Loucy (cell line): ENCODE results near the gene ASPG.

Experiments
- H2AFZ ChIP-seq: fragments of 200-600 bp; sonication (generic); 2 replicates; pipeline ENCODE4 v1.6.0; 2016; ENCODE audit warnings: antibody characterized with exemption, mild to moderate bottlenecking, low read length, moderate library complexity
- H3F3A ChIP-seq: fragments of 200-600 bp; 2 replicates; pipeline ENCODE4 v1.6.0; 2016; ENCODE audit warnings: antibody characterized with exemption, low read depth, mild to moderate bottlenecking
- H3K27me3 ChIP-seq: fragments of 200-600 bp; sonication (generic); 2 replicates; pipeline ENCODE4 v1.6.1; 2014; ENCODE audit warnings: low read length, mild to moderate bottlenecking; ENCODE audit not compliant: insufficient read depth, poor library complexity, severe bottlenecking
- H3K36me3 ChIP-seq: fragments of 200-600 bp; sonication (generic); 2 replicates; pipeline ENCODE4 v1.6.1; 2016; ENCODE audit warnings: low read length; ENCODE audit not compliant: insufficient read depth
- H3K4me1 ChIP-seq: fragments of 200-600 bp; sonication (generic); 2 replicates; pipeline ENCODE4 v1.5.1; 2014; ENCODE audit warnings: low read length, mild to moderate bottlenecking; ENCODE audit not compliant: insufficient read depth, poor library complexity, severe bottlenecking
- H3K4me2 ChIP-seq: fragments of 200-600 bp; sonication (generic); 2 replicates; pipeline ENCODE4 v1.6.0; 2014; ENCODE audit warnings: antibody characterized with exemption, low read length, low read depth, mild to moderate bottlenecking; ENCODE audit not compliant: poor library complexity, severe bottlenecking
- H3K4me3 ChIP-seq: fragments of 200-600 bp; sonication (generic); 2 replicates; pipeline ENCODE4 v1.5.1; 2014; ENCODE audit warnings: low read length, mild to moderate bottlenecking, mixed read lengths; ENCODE audit not compliant: poor library complexity, severe bottlenecking
- H3K79me2 ChIP-seq: fragments of 200-600 bp; sonication (generic); 2 replicates; pipeline ENCODE4 v1.6.1; 2014; ENCODE audit warnings: low read length; ENCODE audit not compliant: insufficient read depth
- H3K9ac ChIP-seq: fragments of 200-600 bp; sonication (generic); 2 replicates; pipeline ENCODE4 v1.6.0; 2014; ENCODE audit warnings: mild to moderate bottlenecking, low read depth, low read length, moderate library complexity; ENCODE audit not compliant: poor library complexity, severe bottlenecking
- H3K9me2 ChIP-seq: fragments of 200-600 bp; sonication (generic); replicated peaks from 2 replicates; pipeline ENCODE4 v1.6.1; 2016; ENCODE audit warnings: low read depth, low read length, mixed read lengths
- H3K9me3 ChIP-seq: fragments of 200-600 bp; sonication (generic); 2 replicates; pipeline ENCODE4 v1.6.1; 2014; ENCODE audit warnings: mild to moderate bottlenecking, antibody characterized with exemption, low read length, low read depth; ENCODE audit not compliant: insufficient read depth
- H4K20me1 ChIP-seq: fragments of 200-600 bp; sonication (generic); 2 replicates; pipeline ENCODE4 v1.6.0; 2014; ENCODE audit warnings: antibody characterized with exemption, low read length, mild to moderate bottlenecking; ENCODE audit not compliant: insufficient read depth, poor library complexity, severe bottlenecking
- EZH2phosphoT487 ChIP-seq: fragments of 200-600 bp; IDR thresholded peaks from 2 replicates; pipeline ENCODE4 v1.6.1; 2018; ENCODE audit warnings: antibody characterized with exemption, mild to moderate bottlenecking, moderate library complexity, borderline replicate concordance
- TF ChIP-seq, protein P1 (sequence below): fragments of 200-600 bp; sonication (generic); conservative IDR thresholded peaks from 2 replicates; pipeline ENCODE4 v1.5.1; 2014; ENCODE audit warnings: mild to moderate bottlenecking, antibody characterized with exemption, low read length

The ASPG gene

GRCh38 chr14:104104076-104104901 lies 18.8 kb downstream of the ASPG start:
- H3K79me2 ChIP-seq: no peaks in the 10 kb centered on the region
- H3K9ac ChIP-seq: no peak overlapping the region
- H4K20me1 ChIP-seq: no peaks in the 10 kb centered on the region
- no peaks in the 10 kb centered on the region for H3K9me2 ChIP-seq
- H3K4me2 ChIP-seq: no peak overlapping the region
- no peak overlapping the region for H2AFZ ChIP-seq
- no peaks in the 10 kb centered on the region for H3K9me3 ChIP-seq
- H3K27me3 ChIP-seq: no peaks in the 10 kb centered on the region
- no peaks in the 10 kb centered on the region for H3K4me1 ChIP-seq
- no peaks in the 10 kb centered on the region for H3K36me3 ChIP-seq
- H3F3A ChIP-seq: no peaks in the 10 kb centered on the region
- no peak for TF ChIP-seq EZH2phosphoT487
- TF ChIP-seq, protein P1, sequence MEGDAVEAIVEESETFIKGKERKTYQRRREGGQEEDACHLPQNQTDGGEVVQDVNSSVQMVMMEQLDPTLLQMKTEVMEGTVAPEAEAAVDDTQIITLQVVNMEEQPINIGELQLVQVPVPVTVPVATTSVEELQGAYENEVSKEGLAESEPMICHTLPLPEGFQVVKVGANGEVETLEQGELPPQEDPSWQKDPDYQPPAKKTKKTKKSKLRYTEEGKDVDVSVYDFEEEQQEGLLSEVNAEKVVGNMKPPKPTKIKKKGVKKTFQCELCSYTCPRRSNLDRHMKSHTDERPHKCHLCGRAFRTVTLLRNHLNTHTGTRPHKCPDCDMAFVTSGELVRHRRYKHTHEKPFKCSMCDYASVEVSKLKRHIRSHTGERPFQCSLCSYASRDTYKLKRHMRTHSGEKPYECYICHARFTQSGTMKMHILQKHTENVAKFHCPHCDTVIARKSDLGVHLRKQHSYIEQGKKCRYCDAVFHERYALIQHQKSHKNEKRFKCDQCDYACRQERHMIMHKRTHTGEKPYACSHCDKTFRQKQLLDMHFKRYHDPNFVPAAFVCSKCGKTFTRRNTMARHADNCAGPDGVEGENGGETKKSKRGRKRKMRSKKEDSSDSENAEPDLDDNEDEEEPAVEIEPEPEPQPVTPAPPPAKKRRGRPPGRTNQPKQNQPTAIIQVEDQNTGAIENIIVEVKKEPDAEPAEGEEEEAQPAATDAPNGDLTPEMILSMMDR: no peak
- no peak overlapping the region for H3K4me3 ChIP-seq

- Histone ChIP-seq H3K9me2 (no peaks in the 10 kb centered on the region), H3K27me3 (no peaks in the 10 kb centered on the region), H3K4me1 (no peaks in the 10 kb centered on the region), H3K9me3 (no peaks in the 10 kb centered on the region), H4K20me1 (no peaks in the 10 kb centered on the region), H3K9ac (no peak overlapping the region), H3F3A (no peaks in the 10 kb centered on the region), H3K4me3 (no peak overlapping the region), H3K4me2 (no peak overlapping the region), H2AFZ (no peak overlapping the region), H3K36me3 (no peaks in the 10 kb centered on the region), H3K79me2 (no peaks in the 10 kb centered on the region)
- no peak for TF ChIP-seq EZH2phosphoT487
- TF ChIP-seq, protein P1: no peak
Observed at GRCh38 chr14:104105071-104105821, 19.7 kb downstream of the ASPG start.

- Histone ChIP-seq H3F3A (no peaks in the 10 kb centered on the region), H3K9ac (no peak overlapping the region), H3K27me3 (no peaks in the 10 kb centered on the region), H4K20me1 (no peaks in the 10 kb centered on the region), H3K79me2 (no peaks in the 10 kb centered on the region), H3K9me2 (no peaks in the 10 kb centered on the region), H2AFZ (no peak overlapping the region), H3K4me1 (no peaks in the 10 kb centered on the region), H3K4me2 (no peak overlapping the region), H3K36me3 (no peaks in the 10 kb centered on the region), H3K4me3 (no peak overlapping the region), H3K9me3 (no peaks in the 10 kb centered on the region)
- no peak for TF ChIP-seq EZH2phosphoT487
Observed at GRCh38 chr14:104105822-104106470, 20.4 kb downstream of the ASPG start.
